Kidney epithelial cell (primary cell): ENCODE measurements around the gene RNF43. TPM values are rescaled to one million over a fixed set of nuclear protein-coding genes. Genes with fewer than 3 reads are reported as not detected.

Experiments
- DNase-seq: peaks from one replicate; pipeline ENCODE4 v3.0.0-alpha.2; 2010; ENCODE audit warnings: low read depth
- H3K27me3 ChIP-seq: 2 replicates; pipeline ENCODE4 v1.6.0; 2011; ENCODE audit warnings: low read length; ENCODE audit not compliant: control insufficient read depth, insufficient read depth
- H3K36me3 ChIP-seq: 2 replicates; pipeline ENCODE4 v1.5.1; 2011; ENCODE audit warnings: low read length; ENCODE audit not compliant: control insufficient read depth, insufficient read depth
- H3K4me3 ChIP-seq: 2 replicates; pipeline ENCODE4 v1.5.1; 2011; ENCODE audit warnings: low read depth, mild to moderate bottlenecking, control low read depth, low read length
- total RNA-seq: library from RNA; depleted of rRNA; stranded (reverse); fragments of >200 nt; gene quantifications from 2 replicates; pipeline ENCODE4 v1.2.3, GENCODE V29; 2015
- TF ChIP-seq, protein P1 (sequence below): IDR thresholded peaks from 2 replicates; pipeline ENCODE4 v1.5.1; 2011; ENCODE audit warnings: mild to moderate bottlenecking, moderate library complexity, low read length, control low read depth, inconsistent platforms; ENCODE audit not compliant: insufficient read depth, poor library complexity, severe bottlenecking

Gene RNF43
- total RNA-seq, 1 donor from 2014 or later = 2.3 TPM

- TF ChIP-seq, protein P1, sequence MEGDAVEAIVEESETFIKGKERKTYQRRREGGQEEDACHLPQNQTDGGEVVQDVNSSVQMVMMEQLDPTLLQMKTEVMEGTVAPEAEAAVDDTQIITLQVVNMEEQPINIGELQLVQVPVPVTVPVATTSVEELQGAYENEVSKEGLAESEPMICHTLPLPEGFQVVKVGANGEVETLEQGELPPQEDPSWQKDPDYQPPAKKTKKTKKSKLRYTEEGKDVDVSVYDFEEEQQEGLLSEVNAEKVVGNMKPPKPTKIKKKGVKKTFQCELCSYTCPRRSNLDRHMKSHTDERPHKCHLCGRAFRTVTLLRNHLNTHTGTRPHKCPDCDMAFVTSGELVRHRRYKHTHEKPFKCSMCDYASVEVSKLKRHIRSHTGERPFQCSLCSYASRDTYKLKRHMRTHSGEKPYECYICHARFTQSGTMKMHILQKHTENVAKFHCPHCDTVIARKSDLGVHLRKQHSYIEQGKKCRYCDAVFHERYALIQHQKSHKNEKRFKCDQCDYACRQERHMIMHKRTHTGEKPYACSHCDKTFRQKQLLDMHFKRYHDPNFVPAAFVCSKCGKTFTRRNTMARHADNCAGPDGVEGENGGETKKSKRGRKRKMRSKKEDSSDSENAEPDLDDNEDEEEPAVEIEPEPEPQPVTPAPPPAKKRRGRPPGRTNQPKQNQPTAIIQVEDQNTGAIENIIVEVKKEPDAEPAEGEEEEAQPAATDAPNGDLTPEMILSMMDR = no peak
- H3K4me3 ChIP-seq = peak overlapping the region; percentile 49
- H3K36me3 ChIP-seq = no peaks in the 10 kb centered on the region
- no peaks in the 10 kb centered on the region for H3K27me3 ChIP-seq
- no peak for DNase-seq
Measured at GRCh38 chr17:58416937-58417299, 416 bp downstream of the RNF43 start.

DNA sequence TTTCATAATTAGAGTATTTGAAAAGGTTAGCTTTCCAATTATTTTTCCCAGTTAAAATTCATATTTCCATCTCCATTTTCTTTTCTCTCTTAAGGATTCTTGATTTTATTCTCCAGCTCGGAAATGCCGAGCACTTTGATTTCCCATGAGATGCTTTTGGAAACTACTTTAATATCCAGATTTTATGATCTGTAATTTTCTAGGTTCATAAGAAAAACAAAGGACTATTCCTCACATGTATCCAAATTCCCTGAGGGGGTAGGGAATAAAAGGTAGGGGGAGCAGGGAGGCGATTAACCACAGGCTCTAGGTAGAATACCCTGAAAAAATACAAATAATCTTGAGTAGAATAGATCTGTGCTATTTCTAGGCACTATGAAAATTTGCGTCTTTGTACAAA lies 938 bp downstream of the RNF43 start:
- TF ChIP-seq, protein P1 = no peak
- DNase-seq = no peak
- H3K4me3 ChIP-seq = peak overlapping the region; percentile 49

GRCh38 chr17:58415371-58416055 lies 1.8 kb downstream of the RNF43 start:
- H3K27me3 ChIP-seq = no peaks in the 10 kb centered on the region
- TF ChIP-seq, protein P1 = no peak
- H3K4me3 ChIP-seq = peak overlapping the region; percentile 9
- no peaks in the 10 kb centered on the region for H3K36me3 ChIP-seq
- DNase-seq = no peak

More for the DNA sequence above, 938 bp downstream of the RNF43 start:
- no peaks in the 10 kb centered on the region for H3K36me3 ChIP-seq
- no peaks in the 10 kb centered on the region for H3K27me3 ChIP-seq

- no peak overlapping the region for H3K4me3 ChIP-seq
- DNase-seq = no peak
Measured at GRCh38 chr17:58414596-58414997, 2.7 kb downstream of the RNF43 start.

DNA sequence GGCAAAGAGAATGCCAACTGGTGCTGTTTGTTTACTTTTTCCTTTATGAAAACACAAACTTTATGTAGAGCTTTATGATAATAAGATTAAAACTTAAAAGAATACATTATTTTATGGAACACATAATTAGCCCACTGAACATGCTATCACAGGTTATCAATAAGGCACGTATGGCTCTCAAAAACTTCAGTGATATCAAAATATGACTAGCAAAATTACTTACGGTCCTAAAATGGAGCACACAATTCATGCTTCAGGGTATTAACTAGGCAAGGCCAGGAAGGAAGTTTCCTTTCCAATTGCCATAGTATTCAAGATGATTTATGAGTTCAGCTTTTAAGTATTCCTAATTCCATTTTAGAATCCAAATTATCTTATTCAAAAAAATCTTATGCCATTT lies 3.6 kb downstream of the RNF43 start:
- TF ChIP-seq, protein P1 = no peak
- Histone ChIP-seq H3K4me3 (no peak overlapping the region), H3K27me3 (no peaks in the 10 kb centered on the region), H3K36me3 (no peaks in the 10 kb centered on the region)
- no peak for DNase-seq

More at GRCh38 chr17:58414596-58414997, 2.7 kb downstream of the RNF43 start:
- TF ChIP-seq, protein P1 = no peak
- no peaks in the 10 kb centered on the region for H3K27me3 ChIP-seq
- H3K36me3 ChIP-seq = no peaks in the 10 kb centered on the region
